ENCODE data around the gene EXOSC7. TPM values are rescaled to one million over a fixed set of nuclear protein-coding genes. Genes with fewer than 3 reads are reported as not detected.
"Not testable (repeated sequence)": the region's sequence is repeated elsewhere in the genome, so short reads cannot be mapped to it uniquely, and the experiment has no call there.

EXOSC7 gene
- total and polyA plus RNA-seq, 5 donors from 2014 or later, result 32.8 to 51.7 (median 43.1) TPM

- no peaks in the 10 kb centered on the region for H3K9me3 Mint-ChIP-seq
- ATAC-seq (ENCODE audit: low read depth in 2 of 2), result no peak
- Histone ChIP-seq H3K4me3 (ENCODE audit: low read depth, low read length) (no peak overlapping the region), H3K4me1 (ENCODE audit: control insufficient read depth, insufficient read depth, low read length, poor library complexity, severe bottlenecking) (peaks cover 34% of the 10 kb centered on the region), H3K9me3 (ENCODE audit: control insufficient read depth in 2 of 2, low read length in 2 of 2) (no peaks in the 10 kb centered on the region), H3K27me3 (ENCODE audit: control insufficient read depth, insufficient read depth, low read length) (no peaks in the 10 kb centered on the region), H3K36me3 (ENCODE audit: control insufficient read depth, insufficient read depth, low read length) (peaks cover 2% of the 10 kb centered on the region), H3K27ac (ENCODE audit: insufficient read depth, low read length, poor library complexity, severe bottlenecking) (no peak overlapping the region)
- no peak overlapping the region for H3K27ac Mint-ChIP-seq
- no peaks in the 10 kb centered on the region for H3K36me3 Mint-ChIP-seq
- H3K4me1 Mint-ChIP-seq, result peaks cover 22 to 81% (median 56%) of the 10 kb centered on the region in 4 donors
- no peaks in the 10 kb centered on the region for H3K27me3 Mint-ChIP-seq
- H3K4me3 Mint-ChIP-seq, result peak overlapping the region in 1 of 4 donors; percentile 20
- DNase-seq, result no peak
Measured at GRCh38 chr3:44970926-44971490, 5.0 kb upstream of the EXOSC7 start.

GRCh38 chr3:44974416-44974815, 1.6 kb upstream of the EXOSC7 start:
- H3K4me3 Mint-ChIP-seq, result peak overlapping the region; percentile 95 to 97 (median 96)
- DNase-seq (peak in 1 of 3 donors; percentile 16), ATAC-seq (ENCODE audit: low read depth in 2 of 2) (no peak)
- H3K27ac Mint-ChIP-seq, result no peak overlapping the region
- no peaks in the 10 kb centered on the region for H3K27me3 Mint-ChIP-seq
- H3K4me3 ChIP-seq (ENCODE audit: low read depth, low read length), result peak overlapping the region; percentile 85
- H3K36me3 Mint-ChIP-seq, result no peaks in the 10 kb centered on the region
- no peaks in the 10 kb centered on the region for H3K27me3 ChIP-seq (ENCODE audit: control insufficient read depth, insufficient read depth, low read length)
- peaks cover 35 to 79% (median 59%) of the 10 kb centered on the region in 4 donors for H3K4me1 Mint-ChIP-seq
- H3K9me3 Mint-ChIP-seq, result no peaks in the 10 kb centered on the region
- H3K9me3 ChIP-seq (ENCODE audit: control insufficient read depth in 2 of 2, low read length in 2 of 2), result no peaks in the 10 kb centered on the region
- H3K36me3 ChIP-seq (ENCODE audit: control insufficient read depth, insufficient read depth, low read length), result peaks cover 2% of the 10 kb centered on the region
- H3K27ac ChIP-seq (ENCODE audit: insufficient read depth, low read length, poor library complexity, severe bottlenecking), result no peak overlapping the region
- H3K4me1 ChIP-seq (ENCODE audit: control insufficient read depth, insufficient read depth, low read length, poor library complexity, severe bottlenecking), result peaks cover 37% of the 10 kb centered on the region

- peak overlapping the region in 2 of 3 donors; percentile 7 to 68 for H3K27ac Mint-ChIP-seq
Measured at GRCh38 chr3:44981220-44981619, 5.2 kb downstream of the EXOSC7 start.

GRCh38 chr3:44981751-44982150, 5.7 kb downstream of the EXOSC7 start:
- H3K4me3 Mint-ChIP-seq, result peak overlapping the region in 1 of 4 donors; percentile 72
- H3K9me3 Mint-ChIP-seq, result peaks cover 0 to 1% (median 0%) of the 10 kb centered on the region in 7 donors
- H3K36me3 ChIP-seq (ENCODE audit: control insufficient read depth, insufficient read depth, low read length), result no peaks in the 10 kb centered on the region
- peaks cover 7% of the 10 kb centered on the region for H3K36me3 Mint-ChIP-seq
- H3K4me1 ChIP-seq (ENCODE audit: control insufficient read depth, insufficient read depth, low read length, poor library complexity, severe bottlenecking), result peaks cover 24% of the 10 kb centered on the region
- DNase-seq (no peak), ATAC-seq (ENCODE audit: low read depth in 2 of 2) (peak in 1 of 2 donors; percentile 32)
- peak overlapping the region in 2 of 3 donors; percentile 43 to 68 for H3K27ac Mint-ChIP-seq
- no peak overlapping the region for H3K27ac ChIP-seq (ENCODE audit: insufficient read depth, low read length, poor library complexity, severe bottlenecking)
- H3K4me3 ChIP-seq (ENCODE audit: low read depth, low read length), result no peak overlapping the region
- H3K9me3 ChIP-seq (ENCODE audit: control insufficient read depth in 2 of 2, low read length in 2 of 2), result no peaks in the 10 kb centered on the region
- peaks cover 36 to 77% (median 63%) of the 10 kb centered on the region in 4 donors for H3K4me1 Mint-ChIP-seq
- no peaks in the 10 kb centered on the region for H3K27me3 Mint-ChIP-seq
- H3K27me3 ChIP-seq (ENCODE audit: control insufficient read depth, insufficient read depth, low read length), result no peaks in the 10 kb centered on the region

More at GRCh38 chr3:44981220-44981619, 5.2 kb downstream of the EXOSC7 start:
- no peaks in the 10 kb centered on the region for H3K27me3 Mint-ChIP-seq
- Histone ChIP-seq H3K27ac (ENCODE audit: insufficient read depth, low read length, poor library complexity, severe bottlenecking) (no peak overlapping the region), H3K4me1 (ENCODE audit: control insufficient read depth, insufficient read depth, low read length, poor library complexity, severe bottlenecking) (peaks cover 27% of the 10 kb centered on the region), H3K36me3 (ENCODE audit: control insufficient read depth, insufficient read depth, low read length) (no peaks in the 10 kb centered on the region), H3K4me3 (ENCODE audit: low read depth, low read length) (no peak overlapping the region), H3K9me3 (ENCODE audit: control insufficient read depth in 2 of 2, low read length in 2 of 2) (no peaks in the 10 kb centered on the region), H3K27me3 (ENCODE audit: control insufficient read depth, insufficient read depth, low read length) (no peaks in the 10 kb centered on the region)
- peak overlapping the region in 1 of 4 donors; percentile 58 for H3K4me3 Mint-ChIP-seq
- peaks cover 36 to 82% (median 65%) of the 10 kb centered on the region in 4 donors for H3K4me1 Mint-ChIP-seq
- ATAC-seq (ENCODE audit: low read depth in 2 of 2), result no peak
- H3K36me3 Mint-ChIP-seq, result peaks cover 7% of the 10 kb centered on the region
- DNase-seq, result no peak
- peaks cover 0 to 1% (median 0%) of the 10 kb centered on the region in 7 donors for H3K9me3 Mint-ChIP-seq

- no peak overlapping the region for H3K27ac ChIP-seq (ENCODE audit: insufficient read depth, low read length, poor library complexity, severe bottlenecking)
- no peaks in the 10 kb centered on the region for H3K27me3 ChIP-seq (ENCODE audit: control insufficient read depth, insufficient read depth, low read length)
- ATAC-seq (ENCODE audit: low read depth in 2 of 2), result no peak
- H3K4me1 ChIP-seq (ENCODE audit: control insufficient read depth, insufficient read depth, low read length, poor library complexity, severe bottlenecking), result peaks cover 17% of the 10 kb centered on the region
- Mint-ChIP-seq H3K36me3 (peaks cover 7% of the 10 kb centered on the region), H3K4me3 (no peak overlapping the region), H3K4me1 (peaks cover 35 to 71% (median 62%) of the 10 kb centered on the region in 4 donors), H3K27ac (peak overlapping the region in 1 of 3 donors; percentile 65), H3K27me3 (no peaks in the 10 kb centered on the region), H3K9me3 (peaks cover 0 to 1% (median 0%) of the 10 kb centered on the region in 7 donors)
- DNase-seq, result no peak
- H3K4me3 ChIP-seq (ENCODE audit: low read depth, low read length), result no peak overlapping the region
- no peaks in the 10 kb centered on the region for H3K9me3 ChIP-seq (ENCODE audit: control insufficient read depth in 2 of 2, low read length in 2 of 2)
- H3K36me3 ChIP-seq (ENCODE audit: control insufficient read depth, insufficient read depth, low read length), result no peaks in the 10 kb centered on the region
Measured at GRCh38 chr3:44982817-44983216, 6.8 kb downstream of the EXOSC7 start.

GRCh38 chr3:44983484-44983941, 7.5 kb downstream of the EXOSC7 start:
- ATAC-seq (ENCODE audit: low read depth in 2 of 2) (no peak), DNase-seq (peak in 1 of 3 donors; percentile 44)
- Mint-ChIP-seq H3K27me3 (no peaks in the 10 kb centered on the region), H3K4me1 (peaks cover 38 to 71% (median 63%) of the 10 kb centered on the region in 4 donors), H3K9me3 (peaks cover 0 to 1% (median 0%) of the 10 kb centered on the region in 7 donors), H3K27ac (peak overlapping the region in 2 of 3 donors; percentile 56 to 65), H3K36me3 (peaks cover 7% of the 10 kb centered on the region), H3K4me3 (no peak overlapping the region)
- H3K27me3 ChIP-seq (ENCODE audit: control insufficient read depth, insufficient read depth, low read length), result no peaks in the 10 kb centered on the region
- H3K36me3 ChIP-seq (ENCODE audit: control insufficient read depth, insufficient read depth, low read length), result no peaks in the 10 kb centered on the region
- no peaks in the 10 kb centered on the region for H3K9me3 ChIP-seq (ENCODE audit: control insufficient read depth in 2 of 2, low read length in 2 of 2)
- no peak overlapping the region for H3K4me3 ChIP-seq (ENCODE audit: low read depth, low read length)
- H3K27ac ChIP-seq (ENCODE audit: insufficient read depth, low read length, poor library complexity, severe bottlenecking), result no peak overlapping the region
- peaks cover 17% of the 10 kb centered on the region for H3K4me1 ChIP-seq (ENCODE audit: control insufficient read depth, insufficient read depth, low read length, poor library complexity, severe bottlenecking)

GRCh38 chr3:44984335-44984734, 8.3 kb downstream of the EXOSC7 start:
- Mint-ChIP-seq H3K27me3 (no peaks in the 10 kb centered on the region), H3K9me3 (peaks cover 0 to 1% (median 0%) of the 10 kb centered on the region in 7 donors), H3K36me3 (peaks cover 10% of the 10 kb centered on the region), H3K4me1 (peaks cover 34 to 68% (median 54%) of the 10 kb centered on the region in 4 donors), H3K4me3 (no peak overlapping the region), H3K27ac (no peak overlapping the region)
- ATAC-seq (ENCODE audit: low read depth in 2 of 2) (peak in 1 of 2 donors; percentile 26), DNase-seq (peak in 1 of 3 donors; percentile 39)
- Histone ChIP-seq H3K36me3 (ENCODE audit: control insufficient read depth, insufficient read depth, low read length) (peaks cover 3% of the 10 kb centered on the region), H3K4me1 (ENCODE audit: control insufficient read depth, insufficient read depth, low read length, poor library complexity, severe bottlenecking) (peaks cover 13% of the 10 kb centered on the region), H3K4me3 (ENCODE audit: low read depth, low read length) (no peak overlapping the region), H3K9me3 (ENCODE audit: control insufficient read depth in 2 of 2, low read length in 2 of 2) (no peaks in the 10 kb centered on the region), H3K27me3 (ENCODE audit: control insufficient read depth, insufficient read depth, low read length) (no peaks in the 10 kb centered on the region), H3K27ac (ENCODE audit: insufficient read depth, low read length, poor library complexity, severe bottlenecking) (no peak overlapping the region)

- Histone ChIP-seq H3K36me3 (ENCODE audit: control insufficient read depth, insufficient read depth, low read length) (peaks cover 22% of the 10 kb centered on the region), H3K4me1 (ENCODE audit: control insufficient read depth, insufficient read depth, low read length, poor library complexity, severe bottlenecking) (peaks cover 12% of the 10 kb centered on the region)
- not testable (repeated sequence) for H3K9me3 ChIP-seq (ENCODE audit: control insufficient read depth in 2 of 2, low read length in 2 of 2); ATAC-seq (ENCODE audit: low read depth in 2 of 2); H3K27ac ChIP-seq (ENCODE audit: insufficient read depth, low read length, poor library complexity, severe bottlenecking); H3K4me3 Mint-ChIP-seq; DNase-seq; H3K27me3 Mint-ChIP-seq; H3K27me3 ChIP-seq (ENCODE audit: control insufficient read depth, insufficient read depth, low read length); H3K9me3 Mint-ChIP-seq; H3K27ac Mint-ChIP-seq; H3K4me3 ChIP-seq (ENCODE audit: low read depth, low read length)
- Mint-ChIP-seq H3K4me1 (peaks cover 37 to 60% (median 47%) of the 10 kb centered on the region in 4 donors), H3K36me3 (peaks cover 13% of the 10 kb centered on the region)
Measured at GRCh38 chr3:44986330-44986729, 10.3 kb downstream of the EXOSC7 start.

Data from CD4-positive, CD25-positive, alpha-beta regulatory T cell (primary cell).